NCI-H1092 treated with DMSO at 0.1 percent for 48 hours (cell line): ENCODE results near the gene AFP.

Source experiments
- DNase-seq: peaks from one replicate; lab custom pipeline; 2025; lab: John Stamatoyannopoulos, UW

AFP gene

GRCh38 chr4:73438582-73439215, 2.7 kb downstream of the AFP start:
- DNase-seq = no peak

GRCh38 chr4:73439445-73439844, 3.4 kb downstream of the AFP start:
- no peak for DNase-seq

- DNase-seq = no peak
These were observed 4.0 kb downstream of the AFP start for GRCh38 chr4:73439991-73440390.

- DNase-seq = no peak
These were observed 4.6 kb downstream of the AFP start for GRCh38 chr4:73440653-73441052.

GRCh38 chr4:73442275-73442674, 6.3 kb downstream of the AFP start:
- no peak for DNase-seq

GRCh38 chr4:73443224-73443623, 7.2 kb downstream of the AFP start:
- no peak for DNase-seq

- DNase-seq = no peak
These were observed 9.6 kb downstream of the AFP start for GRCh38 chr4:73445383-73446335.

GRCh38 chr4:73446336-73446938, 10.4 kb downstream of the AFP start:
- peak; percentile 82 for DNase-seq

GRCh38 chr4:73447671-73448070, 11.7 kb downstream of the AFP start:
- no peak for DNase-seq

GRCh38 chr4:73448448-73449203, 12.6 kb downstream of the AFP start:
- DNase-seq = no peak

- DNase-seq = peak; percentile 98
These were observed 14.5 kb downstream of the AFP start for GRCh38 chr4:73450398-73451004.

- peak; percentile 88 for DNase-seq
These were observed 15.4 kb downstream of the AFP start for GRCh38 chr4:73451404-73451803.

GRCh38 chr4:73451981-73452747, 16.1 kb downstream of the AFP start:
- DNase-seq = peak; percentile 66

- DNase-seq = no peak
These were observed 17.1 kb downstream of the AFP start for GRCh38 chr4:73452953-73453700.

GRCh38 chr4:73453701-73454005, 17.6 kb downstream of the AFP start:
- no peak for DNase-seq

- DNase-seq = no peak
These were observed 18.9 kb downstream of the AFP start for GRCh38 chr4:73454920-73455319.

GRCh38 chr4:73456177-73457022, 20.4 kb downstream of the AFP start:
- no peak for DNase-seq

- DNase-seq = no peak
These were observed 22.4 kb downstream of the AFP start for GRCh38 chr4:73458184-73459047.

- DNase-seq = no peak
These were observed 23.0 kb downstream of the AFP start for GRCh38 chr4:73459048-73459421.
